Left lung (tissue), 10 donors: ENCODE data around the gene TTI1. TPM values are rescaled to one million over a fixed set of nuclear protein-coding genes. Genes with fewer than 3 reads are reported as not detected.

Source experiments
- ATAC-seq: fragments of 200-7000 bp; cut with Tn5 transposase; one replicate; pipeline ENCODE4 v1.9.1; 2020; ENCODE audit warnings: moderate library complexity
- DNase-seq, 4 donors: peaks; one replicate each; pipeline ENCODE4 v3.0.0-alpha.2; 2013 to 2020
- H3K27ac ChIP-seq, 2 donors: fragments of 200-600 bp; sonication (generic) in 1 of 2; one replicate each; pipeline versions ENCODE4 v1.5.0 to v1.8.0; 2020 to 2021
- H3K27me3 ChIP-seq, 2 donors: fragments of 200-600 bp; sonication (generic) in 1 of 2; one replicate each; pipeline versions ENCODE4 v1.5.0 to v1.8.0; 2020 to 2021
- H3K36me3 ChIP-seq, 2 donors: fragments of 200-600 bp; sonication (generic) in 1 of 2; one replicate each; pipeline versions ENCODE4 v1.5.0 to v1.8.0; 2020 to 2021
- H3K4me1 ChIP-seq, 2 donors: fragments of 200-600 bp; one replicate each; pipeline ENCODE4 v1.8.0; 2021
- H3K4me3 ChIP-seq, 2 donors: fragments of 200-600 bp; sonication (generic) in 1 of 2; one replicate each; pipeline versions ENCODE4 v1.5.0 to v1.8.0; 2020 to 2021; ENCODE audit warnings: mild to moderate bottlenecking in 1 of 2
- H3K9me3 ChIP-seq, 2 donors: fragments of 200-600 bp; sonication (generic) in 1 of 2; one replicate each; pipeline versions ENCODE4 v1.5.0 to v1.8.0; 2020 to 2021
- intact Hi-C, 2 donors: fragments of 100-400 bp; cut with DNase I; formaldehyde crosslinking; loops; one replicate each; pipeline versions ENCODE4 v1.11.2 to v1.14.2; 2022
- polyA plus RNA-seq, 6 donors: library from polyadenylated mRNA; unstranded; fragments of 120-200 nt; gene quantifications; one replicate each; pipeline ENCODE4 v1.2.1, GENCODE V29; 2013; ENCODE audit not compliant: insufficient read length in 6 of 6
- total RNA-seq, 2 donors: library from RNA; stranded (reverse); fragmentation: NEBNext Ultra II Directional; extraction: Animal tissue kit (Norgen Biotek cat#: 25700); gene quantifications; one replicate each; pipeline ENCODE4 v1.2.1, GENCODE V29; 2021
- TF ChIP-seq, protein P1 (sequence below), 2 donors: fragments of 200-600 bp; sonication (generic) in 1 of 2; IDR thresholded peaks; one replicate each; pipeline versions ENCODE4 v1.5.0 to v1.8.0; 2021; ENCODE audit warnings: antibody characterized with exemption in 2 of 2
- donor health status: DM: no; HTN: yes; CAD: no.
- donor health status: DM: no; HTN: no; CAD: no.

The TTI1 gene
- total and polyA plus RNA-seq, 8 donors: 16.9 to 32.5 (median 29.6) TPM

DNA sequence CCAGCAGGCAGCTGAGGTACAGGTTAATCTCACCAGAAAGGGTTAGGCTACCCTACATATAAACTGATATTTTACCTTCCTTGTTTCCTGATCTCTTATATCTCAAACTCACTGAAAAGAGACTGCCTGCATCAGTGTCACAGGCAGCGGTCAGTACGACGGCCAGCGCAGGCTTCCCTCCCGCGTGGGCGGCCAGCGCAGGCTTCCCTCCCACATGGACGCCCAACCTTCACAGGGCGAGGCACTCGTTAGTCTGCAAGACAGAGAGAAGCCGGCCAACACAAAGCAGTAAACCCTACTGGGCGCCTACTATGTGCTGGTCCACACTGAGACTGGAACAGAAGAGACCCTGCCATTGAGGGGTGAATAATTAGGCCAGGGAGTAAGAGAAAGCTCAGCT lies 33.0 kb downstream of the TTI1 start:
- H3K36me3 ChIP-seq: peaks cover 0 to 100% of the 10 kb centered on the region in 2 donors
- H3K4me3 ChIP-seq: no peak overlapping the region
- intact Hi-C loops: no loop called here
- TF ChIP-seq, protein P1, sequence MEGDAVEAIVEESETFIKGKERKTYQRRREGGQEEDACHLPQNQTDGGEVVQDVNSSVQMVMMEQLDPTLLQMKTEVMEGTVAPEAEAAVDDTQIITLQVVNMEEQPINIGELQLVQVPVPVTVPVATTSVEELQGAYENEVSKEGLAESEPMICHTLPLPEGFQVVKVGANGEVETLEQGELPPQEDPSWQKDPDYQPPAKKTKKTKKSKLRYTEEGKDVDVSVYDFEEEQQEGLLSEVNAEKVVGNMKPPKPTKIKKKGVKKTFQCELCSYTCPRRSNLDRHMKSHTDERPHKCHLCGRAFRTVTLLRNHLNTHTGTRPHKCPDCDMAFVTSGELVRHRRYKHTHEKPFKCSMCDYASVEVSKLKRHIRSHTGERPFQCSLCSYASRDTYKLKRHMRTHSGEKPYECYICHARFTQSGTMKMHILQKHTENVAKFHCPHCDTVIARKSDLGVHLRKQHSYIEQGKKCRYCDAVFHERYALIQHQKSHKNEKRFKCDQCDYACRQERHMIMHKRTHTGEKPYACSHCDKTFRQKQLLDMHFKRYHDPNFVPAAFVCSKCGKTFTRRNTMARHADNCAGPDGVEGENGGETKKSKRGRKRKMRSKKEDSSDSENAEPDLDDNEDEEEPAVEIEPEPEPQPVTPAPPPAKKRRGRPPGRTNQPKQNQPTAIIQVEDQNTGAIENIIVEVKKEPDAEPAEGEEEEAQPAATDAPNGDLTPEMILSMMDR (IDR thresholded peaks at IDR 0.05): no peak
- H3K4me1 ChIP-seq: no peaks in the 10 kb centered on the region
- H3K9me3 ChIP-seq: no peaks in the 10 kb centered on the region
- DNase-seq (no peak), ATAC-seq (no peak)
- no peaks in the 10 kb centered on the region for H3K27me3 ChIP-seq
- no peak overlapping the region for H3K27ac ChIP-seq

DNA sequence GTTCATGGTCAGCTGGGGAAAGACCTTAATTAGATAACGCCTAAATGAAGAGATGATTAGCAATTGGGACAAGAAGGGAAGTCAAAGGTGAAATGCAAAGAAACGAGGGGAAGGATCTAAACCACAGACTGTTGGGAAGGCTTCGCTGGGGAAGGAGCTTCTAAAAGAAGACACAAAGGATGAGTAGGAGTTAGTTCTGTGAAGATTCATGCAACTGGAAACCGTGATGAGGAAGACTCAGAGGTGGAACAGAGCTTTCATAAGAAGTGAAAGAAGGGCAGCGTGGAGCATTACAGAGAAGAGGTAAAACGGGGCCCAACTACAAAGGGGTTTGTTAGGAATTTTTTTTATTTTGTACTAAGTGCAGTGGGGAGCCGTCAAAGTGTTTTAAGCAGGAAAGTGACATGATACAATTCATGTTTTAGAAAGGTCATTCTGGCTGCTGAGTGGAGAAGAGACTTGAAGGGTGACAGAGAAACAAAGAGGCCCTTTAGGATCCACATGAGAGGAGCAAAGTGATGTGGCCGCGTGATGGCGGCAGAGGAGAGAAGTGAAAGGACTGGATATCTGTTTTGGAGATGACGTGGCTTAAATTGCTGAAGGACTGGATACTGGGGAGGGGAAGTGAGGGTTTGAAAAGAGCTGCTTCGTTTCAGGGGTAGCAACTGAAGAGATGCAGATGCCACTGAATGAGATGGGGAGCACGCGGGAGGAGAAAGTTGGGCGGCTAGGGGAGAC lies 33.6 kb downstream of the TTI1 start:
- ATAC-seq: no peak

DNA sequence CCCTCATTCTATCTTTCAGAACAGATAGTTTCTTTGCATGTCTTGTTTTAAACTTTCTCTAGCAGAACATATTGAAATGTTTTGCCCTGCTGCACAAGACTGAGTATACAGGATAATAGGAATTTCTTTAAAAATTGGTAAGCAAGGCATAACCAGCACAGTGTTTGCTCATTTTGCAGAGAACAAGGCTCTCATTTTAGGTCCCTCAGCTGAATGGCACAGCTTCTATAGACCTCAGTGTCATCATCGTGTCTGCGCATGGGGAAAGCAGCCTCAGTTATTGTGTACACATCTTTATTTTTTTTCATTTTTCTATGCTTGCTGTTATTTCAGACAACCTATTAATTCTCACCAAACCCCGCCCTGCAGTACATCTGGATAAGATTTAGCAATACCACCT lies 35.7 kb downstream of the TTI1 start:
- Histone ChIP-seq H3K4me1 (peaks cover 15% of the 10 kb centered on the region in 2 donors), H3K4me3 (no peak overlapping the region), H3K27ac (no peak overlapping the region), H3K9me3 (no peaks in the 10 kb centered on the region), H3K36me3 (peaks cover 0 to 91% of the 10 kb centered on the region in 2 donors), H3K27me3 (no peaks in the 10 kb centered on the region)
- ATAC-seq (no peak), DNase-seq (no peak)
- TF ChIP-seq, protein P1 (IDR thresholded peaks at IDR 0.05): no peak
- intact Hi-C loops: loop anchor here in 1 of 2 donors (10.0 kb wide), 1 partner anchor 433 kb away; no protein-coding TSS in a partner anchor

More for the DNA sequence above, 33.6 kb downstream of the TTI1 start:
- TF ChIP-seq, protein P1 (IDR thresholded peaks at IDR 0.05): no peak
- Histone ChIP-seq H3K4me1 (peaks cover 0 to 2% of the 10 kb centered on the region in 2 donors), H3K4me3 (no peak overlapping the region), H3K27me3 (no peaks in the 10 kb centered on the region), H3K9me3 (no peaks in the 10 kb centered on the region), H3K27ac (no peak overlapping the region), H3K36me3 (peaks cover 0 to 100% of the 10 kb centered on the region in 2 donors)
- DNase-seq: no peak
- intact Hi-C loops: loop anchor here in 1 of 2 donors (10.0 kb wide), 1 partner anchor 435 kb away; no protein-coding TSS in a partner anchor

DNA sequence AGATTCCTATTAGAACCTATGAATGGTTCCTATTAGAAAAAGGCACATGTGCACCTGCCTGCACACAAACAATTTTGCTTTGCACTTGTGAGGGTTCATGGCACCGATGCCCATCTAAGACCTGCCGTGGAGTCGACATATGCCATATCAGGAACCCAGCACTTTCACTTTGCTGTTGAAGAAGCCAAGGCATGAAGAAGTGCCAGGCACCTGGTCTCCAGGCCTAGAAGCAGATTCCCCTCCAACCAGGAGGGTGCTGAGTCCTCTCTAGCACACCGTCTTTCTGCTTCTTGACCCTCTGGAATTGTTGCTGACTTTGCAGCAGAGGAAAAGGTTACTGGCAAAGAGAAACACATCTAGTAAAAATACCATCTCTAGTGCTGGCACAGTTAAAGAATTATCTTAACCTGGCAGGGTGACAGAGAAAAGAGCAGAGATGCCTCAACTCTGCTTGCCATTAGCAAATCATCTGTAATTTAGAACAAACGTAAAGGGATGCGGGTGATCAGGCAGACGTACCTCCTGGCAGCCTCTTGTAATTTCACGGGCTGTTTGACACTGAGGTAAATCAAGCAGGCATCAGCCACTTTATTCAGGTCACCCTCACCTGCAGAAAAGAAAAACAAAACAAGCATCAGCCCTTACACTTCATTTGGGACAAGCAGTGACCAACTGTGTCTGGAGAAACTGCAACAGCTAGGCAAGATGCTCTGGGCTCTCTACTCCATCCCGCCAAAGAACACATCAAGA lies 37.2 kb downstream of the TTI1 start:
- H3K27me3 ChIP-seq: no peaks in the 10 kb centered on the region
- DNase-seq (no peak), ATAC-seq (no peak)
- H3K4me1 ChIP-seq: peaks cover 27 to 30% of the 10 kb centered on the region in 2 donors
- H3K4me3 ChIP-seq: no peak overlapping the region
- intact Hi-C loops: loop anchor here in 1 of 2 donors (10.0 kb wide), 1 partner anchor 431 kb away; no protein-coding TSS in a partner anchor
- peaks cover 0 to 76% of the 10 kb centered on the region in 2 donors for H3K36me3 ChIP-seq
- H3K9me3 ChIP-seq: no peaks in the 10 kb centered on the region
- TF ChIP-seq, protein P1 (IDR thresholded peaks at IDR 0.05): no peak
- no peak overlapping the region for H3K27ac ChIP-seq

DNA sequence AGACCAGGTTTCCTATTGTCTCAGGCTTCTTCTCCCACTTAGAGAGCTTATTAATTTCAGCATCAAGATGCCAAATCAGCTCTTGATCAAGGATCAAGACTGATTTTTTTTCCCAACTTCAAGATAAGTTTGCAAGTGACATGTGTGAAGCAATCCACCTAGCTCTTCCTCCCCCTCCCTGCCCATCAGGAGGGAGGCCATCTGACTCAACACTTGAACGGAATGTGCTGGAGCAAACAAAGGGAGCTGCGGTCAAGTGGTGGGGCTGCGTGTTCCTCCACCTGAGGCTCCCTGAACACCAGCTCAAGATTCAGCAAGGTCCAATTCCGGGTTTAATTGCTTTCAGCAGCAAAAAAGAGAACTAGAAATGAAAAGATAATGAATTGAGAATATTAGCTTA lies 38.7 kb downstream of the TTI1 start:
- no peak overlapping the region for H3K4me3 ChIP-seq
- ATAC-seq: peak; percentile 62
- H3K27me3 ChIP-seq: no peaks in the 10 kb centered on the region
- DNase-seq: peak in 1 of 4 donors; percentile 63
- intact Hi-C loops: loop anchor here in 1 of 2 donors (10.0 kb wide), 1 partner anchor 430 kb away; no protein-coding TSS in a partner anchor
- TF ChIP-seq, protein P1 (IDR thresholded peaks at IDR 0.05): no peak
- no peak overlapping the region for H3K27ac ChIP-seq
- no peaks in the 10 kb centered on the region for H3K9me3 ChIP-seq
- H3K4me1 ChIP-seq: peaks cover 37 to 45% of the 10 kb centered on the region in 2 donors
- peaks cover 0 to 61% of the 10 kb centered on the region in 2 donors for H3K36me3 ChIP-seq
